GM19240 (cell line): Measurements from ENCODE around the gene MUSTN1.

ENCODE experiments used
- DNase-seq: peaks from one replicate; pipeline ENCODE4 v3.0.0; 2011; ENCODE audit warnings: low spot score; ENCODE audit not compliant: insufficient read length

MUSTN1 gene

DNA sequence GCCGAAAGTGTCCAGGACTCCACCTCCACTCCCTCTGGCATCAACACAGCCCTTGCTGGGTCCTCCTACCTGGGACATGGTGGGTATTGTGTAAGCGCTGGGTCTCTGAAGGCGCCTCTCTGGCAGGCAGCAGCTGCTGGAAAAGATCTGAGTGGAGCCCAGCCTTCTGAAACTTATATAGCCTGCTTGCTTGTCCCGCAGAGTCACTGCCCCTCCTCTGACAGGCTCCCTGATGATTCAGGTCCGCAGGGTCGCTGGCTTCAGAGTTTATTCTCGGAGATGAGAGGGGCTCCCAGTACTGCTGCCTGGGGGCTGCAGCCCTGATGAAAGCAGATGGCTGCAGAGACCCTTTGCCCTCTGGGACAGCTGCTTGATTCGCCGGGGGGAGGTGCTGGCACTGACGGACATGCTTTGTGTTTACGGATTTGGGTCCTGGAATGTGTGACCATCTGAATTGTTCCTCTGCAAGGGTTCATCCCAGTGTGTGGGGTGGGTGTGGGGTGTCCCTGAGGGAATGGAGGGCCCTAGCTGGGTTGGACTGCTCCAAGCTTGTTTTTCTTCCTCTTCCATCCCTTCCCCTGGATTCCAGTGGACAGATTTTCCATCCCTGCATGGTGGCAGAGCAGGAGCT is at the start of gene MUSTN1:
TSS of gene MUSTN1 (minus strand) at position 149 of the 631 bp plus-strand sequence. CDS start at position 78, 71 bp downstream.
- DNase-seq = no peak

DNA sequence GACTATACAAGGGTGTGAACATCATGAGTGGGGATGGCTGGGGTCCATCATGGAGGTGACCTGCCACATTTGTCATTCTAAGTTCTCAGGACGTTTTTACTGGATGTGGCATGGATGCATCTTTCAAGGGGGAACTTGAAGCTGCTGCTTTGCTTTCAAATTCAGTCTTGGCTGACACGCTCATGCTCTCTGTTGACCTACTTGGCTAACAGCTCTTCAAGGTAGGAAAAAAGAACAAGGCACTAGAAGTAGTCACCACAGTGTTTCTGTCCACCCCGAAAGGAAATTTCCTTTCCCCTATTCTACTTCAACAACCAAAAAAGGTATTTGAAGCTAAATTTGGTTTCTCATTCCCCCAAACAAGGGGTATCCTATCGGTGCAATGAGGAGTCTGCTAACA is 47.6 kb upstream of the MUSTN1 start:
- DNase-seq = no peak

DNA sequence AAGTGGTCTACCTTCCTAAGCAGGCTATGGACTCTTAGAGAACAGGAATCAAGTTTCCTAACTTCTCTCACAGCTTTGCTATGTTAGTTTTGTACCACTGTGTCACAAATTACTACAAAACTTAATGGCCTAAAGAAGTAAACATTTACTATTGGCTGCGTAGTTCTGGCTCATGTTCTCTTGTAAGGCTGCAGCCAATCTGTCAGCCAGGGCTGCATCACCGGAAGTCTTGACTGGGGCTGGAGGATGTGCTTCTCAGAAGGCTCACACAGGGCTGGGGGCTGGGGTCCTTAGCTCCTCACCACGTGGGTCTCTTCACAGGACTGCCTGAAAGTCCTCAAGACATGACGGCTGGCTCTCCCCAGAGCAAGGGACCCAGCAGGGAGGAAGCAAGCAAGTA is 47.1 kb upstream of the MUSTN1 start:
- no peak for DNase-seq

DNA sequence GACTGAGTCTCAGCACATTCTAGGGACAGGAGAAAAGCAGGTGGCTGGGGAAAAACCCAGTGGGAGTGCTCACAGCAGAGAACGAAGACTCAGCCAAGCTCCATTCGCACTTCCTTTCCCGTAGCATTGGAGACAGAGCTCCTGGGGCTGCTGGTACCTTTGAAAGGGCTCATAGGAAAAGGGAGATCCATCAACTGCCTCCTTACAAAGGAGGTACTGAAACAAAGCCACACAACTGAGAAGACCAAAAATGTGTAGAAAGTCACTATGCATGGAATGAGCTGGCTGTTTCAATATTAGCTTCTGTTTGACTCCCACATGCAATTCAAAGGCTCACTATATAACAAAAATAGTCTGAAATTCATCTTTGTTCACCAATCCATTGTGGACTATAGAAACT is 45.7 kb upstream of the MUSTN1 start:
- no peak for DNase-seq

DNA sequence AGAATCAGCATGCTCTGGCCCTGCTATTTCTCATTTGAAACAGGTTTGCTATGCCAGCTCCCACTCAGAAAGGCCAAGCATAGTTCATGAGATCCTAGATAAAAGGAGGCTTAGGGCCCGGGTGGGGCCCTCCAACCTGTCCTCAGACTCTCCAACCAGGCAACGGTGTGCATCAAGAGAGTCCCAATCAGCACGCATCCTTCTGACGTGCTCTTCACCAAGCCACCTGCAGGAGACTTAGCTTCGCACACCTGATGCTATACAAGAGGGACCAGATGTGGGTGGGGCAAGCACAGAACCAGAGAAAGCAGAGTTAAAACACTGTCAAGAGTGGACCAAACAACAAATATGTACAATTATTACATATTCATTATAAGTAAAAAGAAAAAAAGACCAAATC is 45.2 kb upstream of the MUSTN1 start:
- DNase-seq = no peak

DNA sequence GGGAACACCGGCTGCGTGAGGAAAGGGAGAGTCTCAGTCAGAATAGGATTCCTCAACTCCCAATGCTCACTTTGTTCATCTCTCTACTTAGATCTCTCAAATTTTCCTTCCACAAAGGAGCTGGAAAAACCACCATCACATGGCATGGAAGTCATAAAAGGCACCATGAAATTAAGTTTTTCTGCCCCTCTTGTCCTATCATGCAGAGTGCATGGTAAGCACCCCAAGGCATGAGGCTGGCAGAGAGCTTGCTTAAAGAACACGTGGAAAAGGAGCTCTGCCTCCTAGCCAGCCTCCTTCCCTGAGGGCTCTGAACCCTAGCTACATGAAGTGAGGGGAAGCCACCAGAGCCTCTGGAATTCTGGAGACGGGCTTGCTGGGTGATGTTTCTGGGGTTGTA is 44.8 kb upstream of the MUSTN1 start:
- DNase-seq = no peak

DNA sequence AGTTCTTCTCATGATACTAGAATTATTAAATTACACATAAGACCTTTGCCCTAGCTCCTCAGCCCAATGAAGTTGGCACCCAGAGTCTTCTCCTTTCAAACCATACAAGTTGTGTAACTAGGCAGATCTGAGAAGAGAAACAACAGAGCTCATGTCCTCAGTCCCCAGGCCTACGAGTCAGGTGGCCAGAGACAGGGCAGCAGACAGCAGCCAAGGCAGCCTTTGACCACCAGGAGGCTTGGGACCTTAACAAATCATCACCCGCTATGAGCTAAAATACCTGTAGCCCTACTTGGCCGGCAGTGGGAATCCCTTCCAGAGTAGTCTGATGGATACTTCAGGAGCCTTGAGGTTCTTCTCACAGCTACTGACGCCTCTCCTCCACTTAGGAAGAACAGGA is 44.3 kb upstream of the MUSTN1 start:
- DNase-seq = no peak

DNA sequence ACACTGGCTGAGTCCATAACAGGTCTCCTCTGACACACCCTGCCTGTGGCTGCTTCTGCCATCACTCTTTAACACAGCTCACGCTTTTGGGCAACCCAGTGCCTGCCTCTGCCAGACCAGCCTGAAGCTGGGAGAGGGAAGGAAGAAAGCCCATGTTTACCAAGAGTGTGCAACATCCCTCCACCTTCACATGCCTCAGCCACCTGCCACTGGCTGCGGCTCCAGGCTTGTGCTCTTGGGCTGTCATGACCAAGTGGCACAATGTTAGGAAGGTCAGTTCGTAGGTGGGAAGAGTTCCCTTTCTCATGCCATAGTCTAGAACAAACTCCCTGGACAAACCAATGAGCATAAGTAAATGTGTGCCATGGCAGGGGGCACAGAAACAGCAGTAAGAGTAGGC is 42.3 kb upstream of the MUSTN1 start:
- DNase-seq = no peak

DNA sequence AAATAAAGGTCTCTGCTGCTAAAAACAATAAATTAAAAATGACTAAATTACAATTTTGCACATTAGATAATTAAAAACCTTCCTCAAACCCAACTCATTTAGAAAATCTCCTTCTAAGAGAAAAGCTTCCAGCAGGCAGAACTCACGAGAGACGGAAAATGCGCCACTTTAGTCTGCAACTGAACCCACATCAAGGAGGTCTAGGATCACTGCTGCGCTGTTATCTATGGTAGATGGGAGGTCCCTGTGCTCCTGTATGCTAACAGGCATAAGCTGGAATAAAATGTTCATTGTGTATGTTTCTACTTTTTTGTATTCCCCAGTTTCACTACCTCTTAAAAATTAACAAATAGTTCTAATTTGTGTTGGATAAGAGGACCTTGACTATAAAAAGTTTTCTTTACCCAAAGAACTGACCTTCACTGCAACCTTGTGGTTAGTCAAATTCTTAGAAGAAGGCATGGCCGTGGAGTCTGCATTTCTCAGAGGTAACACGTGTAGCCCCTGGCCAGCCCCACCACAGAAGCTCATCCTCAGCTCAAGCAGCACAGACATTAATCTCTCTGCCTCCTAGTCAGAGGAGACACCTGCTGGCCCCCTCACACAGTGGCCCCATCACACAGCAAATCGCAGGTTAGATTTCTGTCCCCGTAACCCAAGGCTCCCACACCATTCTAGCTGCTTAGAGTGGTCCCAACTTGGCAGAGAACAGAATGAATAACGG is 40.2 kb upstream of the MUSTN1 start:
- no peak for DNase-seq

DNA sequence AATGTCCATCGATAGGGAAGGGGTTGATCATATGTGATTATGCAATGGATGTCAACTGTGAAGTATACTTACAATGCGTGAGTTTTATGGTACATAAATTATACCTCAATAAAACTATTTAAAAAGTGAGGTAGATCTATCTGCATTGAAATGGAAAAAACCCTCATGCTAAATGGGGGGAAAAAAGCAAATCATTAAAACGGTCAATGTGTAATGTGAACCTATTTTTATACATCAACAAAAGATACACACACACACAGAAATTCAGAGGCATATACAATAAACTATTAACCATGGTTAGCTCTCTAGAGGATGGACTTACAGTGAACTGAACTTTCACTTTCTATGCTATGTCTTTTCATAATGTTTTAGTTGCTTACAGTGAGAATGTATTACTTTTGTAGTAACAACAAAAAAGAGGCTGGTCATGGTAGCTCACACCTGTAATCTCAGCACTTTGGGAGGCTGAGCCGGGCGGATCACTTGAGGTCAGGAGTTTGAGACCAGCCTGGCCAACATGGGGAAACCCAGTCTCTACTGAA is 39.4 kb upstream of the MUSTN1 start:
- no peak for DNase-seq

DNA sequence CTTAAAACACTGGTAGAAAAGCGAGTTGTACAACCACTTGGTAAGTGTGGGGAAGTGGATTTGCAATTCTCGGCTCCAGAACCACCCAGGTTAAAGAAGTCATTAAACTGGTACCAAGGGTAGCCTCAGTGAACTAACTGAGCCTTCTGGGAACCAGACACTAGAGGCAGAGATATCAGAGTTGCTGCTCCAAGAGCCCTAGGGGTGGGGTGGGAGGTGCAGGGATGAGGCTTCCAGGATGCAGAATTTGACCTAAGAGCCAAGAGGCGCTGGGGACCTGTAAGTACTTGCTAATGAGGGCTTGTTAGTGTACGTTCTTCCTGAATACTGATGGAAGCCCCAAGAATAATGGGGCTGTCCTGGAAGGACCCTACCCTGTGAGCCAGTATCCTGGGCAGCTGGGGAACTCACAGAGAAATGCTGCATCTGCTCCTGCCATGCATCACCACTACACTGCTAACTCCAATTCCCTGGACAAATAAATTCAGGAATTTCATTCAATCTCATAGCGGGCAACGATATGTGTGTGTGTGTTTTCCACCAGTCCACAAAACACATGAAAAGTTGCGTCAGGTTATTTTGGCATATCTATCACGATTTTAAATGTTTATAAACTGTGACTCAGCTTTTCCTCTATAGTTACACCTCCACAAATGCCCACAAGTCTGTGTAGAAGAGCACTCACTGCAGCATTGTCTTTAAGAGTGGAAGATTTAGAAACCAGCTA is 38.8 kb upstream of the MUSTN1 start:
- DNase-seq = no peak

DNA sequence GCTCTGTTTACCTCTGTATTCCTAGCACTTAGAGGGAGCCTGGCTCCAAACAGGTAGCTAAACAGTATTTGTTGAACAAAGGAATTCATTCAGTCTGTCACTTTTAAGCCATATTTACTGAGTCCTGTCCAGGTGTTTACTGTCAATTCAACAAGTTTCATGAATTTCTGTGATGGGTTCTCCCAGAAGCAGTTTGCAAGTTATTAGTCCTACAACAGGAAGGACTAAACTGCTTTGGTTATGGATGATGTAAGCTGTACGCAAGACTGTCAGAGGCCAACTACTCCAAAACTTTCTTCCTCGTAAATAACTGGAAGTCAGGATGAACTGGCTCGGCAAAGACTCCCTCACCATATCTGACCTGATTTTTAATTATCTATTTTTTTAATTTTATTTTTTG is 37.4 kb upstream of the MUSTN1 start:
- no peak for DNase-seq

DNA sequence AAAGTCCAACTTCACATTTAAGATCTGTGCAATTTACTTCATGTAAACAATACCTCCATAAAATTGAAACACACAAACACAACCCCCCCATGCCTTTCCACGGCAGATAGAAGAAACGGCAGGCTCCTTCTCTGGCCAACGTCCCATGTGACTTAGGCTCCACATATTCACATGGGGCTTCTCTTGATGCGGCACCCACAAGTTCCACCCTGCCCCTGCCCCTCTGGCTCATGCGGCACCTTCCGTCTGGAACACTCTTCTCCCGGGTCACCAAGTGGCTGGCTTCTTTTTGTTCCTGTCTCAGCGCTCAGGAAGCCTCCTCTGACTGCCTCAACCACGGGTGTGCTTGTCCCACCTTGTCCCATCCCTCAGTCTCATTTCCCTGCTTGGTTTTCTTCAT is 36.9 kb upstream of the MUSTN1 start:
- DNase-seq = no peak

DNA sequence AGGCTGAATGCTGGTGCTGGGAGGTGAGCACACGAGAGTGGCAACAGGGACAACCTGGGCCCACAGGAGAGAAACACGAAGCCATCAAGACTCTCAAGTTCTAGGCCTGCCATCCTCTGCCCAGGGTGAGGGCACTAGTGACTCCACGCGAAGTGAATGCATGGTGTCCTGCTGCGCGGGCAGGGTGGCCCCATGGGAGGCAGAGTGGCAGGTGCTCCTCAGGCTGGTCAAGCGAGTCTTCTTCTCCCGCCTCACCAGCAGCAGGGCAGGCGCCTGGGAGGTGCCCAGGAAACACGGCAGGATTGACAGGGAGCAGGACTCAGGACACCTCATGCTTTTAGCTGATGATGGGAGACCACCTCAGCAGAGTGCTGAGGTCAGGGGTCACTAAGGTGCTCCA is 35.7 kb upstream of the MUSTN1 start:
- no peak for DNase-seq

DNA sequence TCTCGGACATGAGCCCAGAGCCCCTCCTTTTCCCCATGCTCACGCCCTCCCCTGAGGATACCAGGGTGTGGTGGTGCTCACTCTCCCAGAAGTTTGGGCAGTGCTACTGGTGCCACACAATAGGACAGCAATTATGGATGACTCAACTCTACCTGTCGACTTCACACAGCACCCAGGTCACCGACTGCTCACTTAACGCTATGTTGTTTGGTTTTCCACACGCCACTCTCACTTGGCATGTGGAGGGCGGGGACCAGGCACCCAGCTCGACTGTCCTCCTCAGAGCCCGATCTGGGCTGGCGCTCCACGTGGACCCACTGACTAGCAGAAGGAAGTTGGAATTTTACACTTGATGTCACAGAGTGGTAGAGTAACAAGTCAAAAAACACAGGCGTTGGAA is 31.6 kb upstream of the MUSTN1 start:
- DNase-seq = no peak

DNA sequence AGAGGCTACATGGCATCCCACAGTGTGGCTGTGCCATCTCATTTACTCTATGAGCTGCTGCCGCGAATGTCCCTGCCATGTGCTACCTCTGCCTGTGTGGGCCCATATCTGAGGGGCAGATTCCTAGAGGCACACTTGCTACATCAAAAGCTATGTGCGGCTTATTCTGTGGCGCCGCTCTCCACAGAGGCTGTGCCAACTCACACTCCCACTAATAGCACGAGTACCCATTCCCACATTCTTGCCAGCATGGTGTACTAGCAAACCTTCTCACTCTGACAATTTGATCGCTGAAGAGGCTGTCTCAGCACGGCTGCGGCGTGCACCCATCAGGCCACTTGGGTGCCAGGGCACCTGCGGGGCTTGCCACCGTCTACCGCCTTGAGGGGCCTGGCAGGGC is 31.2 kb upstream of the MUSTN1 start:
- no peak for DNase-seq

DNA sequence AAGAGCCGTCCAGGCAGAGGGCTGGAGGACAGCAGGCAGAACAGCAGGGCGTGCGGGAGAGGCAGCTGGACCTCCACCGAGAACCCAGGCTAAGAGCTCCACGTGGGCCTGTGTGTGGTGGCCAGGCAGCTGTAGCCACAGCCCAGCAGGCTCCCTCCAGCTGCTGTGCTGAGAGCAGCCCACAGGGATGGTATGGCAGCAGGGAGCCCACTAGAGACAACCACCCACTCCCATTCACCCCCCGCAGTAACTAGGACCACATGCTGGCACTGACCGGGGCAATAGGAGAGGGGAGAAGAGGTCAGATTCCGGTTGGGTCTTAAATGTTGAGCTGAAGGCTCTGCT is 25.6 kb upstream of the MUSTN1 start:
- no peak for DNase-seq

DNA sequence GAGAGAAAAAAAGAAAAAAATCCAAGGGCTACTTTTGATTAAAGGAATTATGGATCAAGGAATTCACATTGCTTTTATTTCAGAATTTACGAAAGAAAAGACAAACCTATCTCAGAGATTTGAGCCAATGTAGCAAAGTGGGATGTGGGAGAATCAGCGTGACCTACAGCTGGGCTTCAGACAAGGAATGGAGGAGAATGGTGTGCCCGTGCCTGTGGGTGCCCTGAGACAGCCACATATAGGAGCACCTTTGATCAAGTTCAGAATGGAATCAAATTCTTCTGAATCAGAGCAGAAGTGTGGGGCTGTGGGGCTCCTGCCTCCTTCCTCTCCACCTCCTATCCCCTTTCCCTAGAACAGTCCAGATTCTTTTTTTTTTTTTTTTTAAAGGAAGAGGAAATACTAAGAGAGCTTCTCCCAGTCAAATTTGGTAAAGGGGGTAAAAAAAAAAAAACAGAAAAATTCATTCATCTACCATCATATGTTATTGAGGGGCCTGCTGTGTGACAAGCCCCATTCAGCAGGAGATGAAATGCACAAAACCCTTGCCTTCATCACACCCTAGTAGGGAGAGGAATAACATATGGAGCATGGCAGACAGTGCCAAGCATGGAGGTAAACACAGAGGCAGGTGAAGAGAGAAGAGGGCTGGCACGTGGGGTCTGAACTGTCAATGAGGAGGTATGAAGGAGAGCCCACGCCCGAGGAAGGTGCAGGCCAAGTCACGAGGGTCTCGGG is 25.0 kb upstream of the MUSTN1 start:
- DNase-seq = no peak

DNA sequence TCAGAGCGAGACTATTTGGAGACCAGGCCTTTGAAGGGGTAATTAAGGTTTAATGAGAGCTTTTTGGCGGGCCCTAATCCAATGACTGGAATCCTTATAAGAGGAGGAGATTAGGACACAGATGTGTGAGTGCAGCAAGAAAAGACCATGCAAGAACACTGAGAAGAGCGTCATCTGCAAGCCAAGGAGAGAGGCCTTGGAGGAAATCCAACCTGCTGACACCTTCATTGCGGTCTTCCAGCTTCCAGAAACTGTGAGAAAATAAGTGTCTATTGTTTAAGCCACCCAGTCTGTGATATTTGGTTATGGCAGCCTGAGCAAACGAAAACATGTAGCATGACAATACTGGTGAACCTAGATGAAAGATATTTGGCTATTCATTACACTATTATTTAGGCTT is 23.0 kb upstream of the MUSTN1 start:
- no peak for DNase-seq

DNA sequence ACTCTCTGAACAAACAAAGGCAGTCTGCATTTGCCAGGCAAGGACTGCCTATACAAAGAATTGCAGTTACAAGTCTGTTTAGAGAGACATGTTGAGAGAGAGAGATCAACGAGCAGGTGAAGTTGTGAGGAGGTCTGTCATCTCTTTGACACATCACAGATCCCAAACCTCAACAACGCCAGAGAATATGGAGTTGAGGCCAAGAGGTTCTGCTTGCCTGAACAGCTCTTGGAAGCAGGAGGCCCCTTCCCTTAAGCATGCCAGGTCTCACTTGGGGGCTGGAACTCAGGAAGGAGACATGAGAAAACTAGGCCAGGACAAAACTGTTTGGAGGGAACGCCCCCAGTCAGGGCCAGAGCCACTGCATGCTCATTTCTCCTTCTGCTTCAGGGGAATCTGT is 22.3 kb upstream of the MUSTN1 start:
- no peak for DNase-seq

DNA sequence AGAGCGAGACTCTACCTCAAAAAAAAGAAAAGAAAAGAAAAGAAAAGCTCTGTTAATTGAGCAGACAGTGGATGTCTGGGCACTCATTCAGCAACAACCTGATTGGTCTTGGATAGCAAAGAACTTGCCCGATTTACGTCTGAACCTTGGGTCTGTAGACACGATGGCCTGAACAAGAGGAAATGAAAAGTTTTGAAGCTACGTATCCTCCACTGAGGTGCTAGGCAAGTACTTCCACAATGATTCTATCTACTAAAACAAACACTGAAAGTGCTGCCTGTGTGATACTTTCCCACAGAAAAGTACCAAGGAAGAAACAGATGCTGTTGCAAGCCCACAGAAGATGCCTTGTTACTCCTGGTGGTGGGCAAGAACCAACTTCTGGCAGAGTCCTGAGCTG is 21.8 kb upstream of the MUSTN1 start:
- DNase-seq = no peak

DNA sequence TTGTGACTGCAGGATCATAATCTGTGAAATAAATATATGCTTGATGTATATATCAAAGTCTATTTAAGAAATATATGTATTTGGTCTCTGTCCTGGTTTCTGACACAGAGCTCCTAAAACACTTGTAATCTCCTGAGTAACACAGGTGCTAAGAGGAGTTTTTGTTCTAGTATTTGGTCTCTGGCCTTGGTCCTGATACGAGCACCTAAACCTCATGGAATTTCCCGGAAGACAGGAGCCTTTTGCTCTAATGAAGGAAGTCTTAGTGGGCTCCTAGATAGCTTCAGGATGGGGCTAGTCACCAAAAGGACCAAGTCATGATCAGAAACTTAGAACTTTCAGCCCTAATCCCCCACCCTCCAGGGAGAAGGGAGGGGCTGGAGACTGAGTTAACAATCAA is 19.2 kb upstream of the MUSTN1 start:
- no peak for DNase-seq
